ENCODE measurements around the gene TRPV4.

The TRPV4 gene

DNA sequence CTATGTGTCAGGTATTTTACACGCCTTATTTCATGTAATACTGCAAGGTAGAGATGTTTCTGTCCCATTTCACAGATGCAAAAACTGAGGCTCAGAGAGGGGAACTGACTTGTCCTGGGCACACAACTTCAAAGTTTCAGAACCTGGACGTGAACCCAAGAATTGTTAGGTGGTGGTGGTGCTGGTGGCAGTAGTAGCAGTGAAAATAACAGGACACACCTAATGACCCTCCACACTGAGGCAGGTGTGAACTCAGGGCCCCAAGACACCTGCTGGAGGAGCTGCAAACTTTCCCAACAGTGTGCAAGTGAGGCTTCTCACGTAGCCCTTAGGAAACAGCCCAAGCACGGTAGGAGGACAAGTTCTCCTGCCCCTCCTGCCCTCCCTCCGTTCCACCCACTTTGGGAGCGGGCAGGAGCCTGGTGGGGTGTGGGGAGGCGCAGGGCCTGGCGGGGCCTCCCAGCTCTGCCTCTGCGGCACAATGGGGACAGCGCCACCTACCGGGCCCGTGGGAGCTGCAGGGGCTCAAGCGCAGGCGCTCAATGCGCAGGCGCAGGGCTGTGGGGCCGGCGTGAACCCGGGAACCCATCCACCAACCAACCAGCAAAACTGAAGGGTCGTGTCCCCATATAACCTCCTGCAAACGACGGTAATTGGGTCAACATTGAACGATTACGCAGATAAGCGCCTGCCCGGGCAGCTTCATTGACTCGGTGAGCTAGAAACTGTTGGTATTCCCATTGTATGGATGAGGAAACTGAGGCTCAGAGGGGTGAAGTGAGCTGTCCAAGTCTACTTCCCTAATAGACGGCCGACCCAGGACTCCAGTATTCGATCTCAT, 12.0 kb upstream of the TRPV4 start:
- Histone ChIP-seq H3K36me3 (ENCODE audit: control insufficient read depth in 4 of 4, insufficient read depth in 4 of 4, low read length in 3 of 4) (no peaks in the 10 kb centered on the region), H3K27me3 (replicated peaks in 2 of 5; ENCODE audit: control insufficient read depth in 4 of 5, insufficient read depth in 5 of 5, low read length in 4 of 5) (no peaks in the 10 kb centered on the region), H3K4me3 (ENCODE audit: control insufficient read depth in 1 of 7, extremely low read depth in 1 of 7, insufficient read depth in 4 of 7, low read depth in 2 of 7, low read length in 6 of 7) (peak overlapping the region in 5 of 7 experiments; percentile 29 to 50 (median 34)), H3K27ac (ENCODE audit: insufficient read depth in 1 of 2, low read depth in 1 of 2, low read length in 2 of 2, poor library complexity in 1 of 2, severe bottlenecking in 2 of 2) (no peak overlapping the region), H3K4me1 (ENCODE audit: control extremely low read depth in 1 of 4, control insufficient read depth in 4 of 4, insufficient read depth in 4 of 4, low read length in 3 of 4) (peaks cover 1 to 8% (median 4%) of the 10 kb centered on the region in 4 experiments), H3K9me3 (ENCODE audit: control extremely low read depth in 1 of 5, control insufficient read depth in 4 of 5, insufficient read depth in 2 of 5, low read depth in 1 of 5, low read length in 4 of 5) (no peaks in the 10 kb centered on the region)
- 15% methylated on average over 20 of the region's 30 CpGs for WGBS (ENCODE audit: insufficient coverage)
- CTCF ChIA-PET, result interaction anchor here (0.6 to 5.8 kb wide), 19 partner anchors 9 to 344 kb away, joined by 3 to 57 read pairs (median 3); partner anchors contain the start of genes GLTP and TRPV4
- POLR2A ChIA-PET, result interaction anchor here (0.6 kb wide), 2 partner anchors 41 to 148 kb away, joined by 3 read pairs; no protein-coding TSS in a partner anchor
- peak; percentile 85 to 87 (median 86) for DNase-seq

DNA sequence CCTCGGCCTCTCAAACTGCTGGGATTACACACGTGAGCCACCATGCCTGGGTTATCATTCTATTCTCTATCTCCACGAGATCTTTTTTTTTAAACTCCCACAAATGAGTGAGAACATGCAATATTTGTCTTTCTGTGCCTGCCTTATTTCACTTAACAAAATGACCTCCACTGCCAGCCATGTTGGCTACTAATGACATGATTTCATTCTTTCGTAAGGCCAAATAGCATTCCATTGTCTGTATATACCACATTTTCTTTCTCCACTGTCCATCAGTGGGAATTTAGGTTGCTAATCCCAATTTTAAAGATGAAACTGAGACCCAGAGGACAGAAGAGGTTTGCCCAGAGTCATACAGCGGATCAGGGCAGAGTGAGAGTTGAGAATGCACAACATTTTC, 10.9 kb upstream of the TRPV4 start:
- no peak for DNase-seq
- WGBS (ENCODE audit: insufficient coverage), result 98% methylated on average over 5 of the region's 5 CpGs
- Histone ChIP-seq H3K4me1 (ENCODE audit: control extremely low read depth in 1 of 4, control insufficient read depth in 4 of 4, insufficient read depth in 4 of 4, low read length in 3 of 4) (peaks cover 1 to 8% (median 4%) of the 10 kb centered on the region in 4 experiments), H3K4me3 (ENCODE audit: control insufficient read depth in 1 of 7, extremely low read depth in 1 of 7, insufficient read depth in 4 of 7, low read depth in 2 of 7, low read length in 6 of 7) (no peak overlapping the region), H3K36me3 (ENCODE audit: control insufficient read depth in 4 of 4, insufficient read depth in 4 of 4, low read length in 3 of 4) (no peaks in the 10 kb centered on the region), H3K27me3 (replicated peaks in 2 of 5; ENCODE audit: control insufficient read depth in 4 of 5, insufficient read depth in 5 of 5, low read length in 4 of 5) (peaks cover 0 to 3% (median 0%) of the 10 kb centered on the region in 5 experiments), H3K9me3 (ENCODE audit: control extremely low read depth in 1 of 5, control insufficient read depth in 4 of 5, insufficient read depth in 2 of 5, low read depth in 1 of 5, low read length in 4 of 5) (no peaks in the 10 kb centered on the region), H3K27ac (ENCODE audit: insufficient read depth in 1 of 2, low read depth in 1 of 2, low read length in 2 of 2, poor library complexity in 1 of 2, severe bottlenecking in 2 of 2) (no peak overlapping the region)
- POLR2A ChIA-PET, result no interaction called here
- CTCF ChIA-PET, result interaction anchor here (1.3 to 5.8 kb wide), 5 partner anchors 8 to 57 kb away, joined by 3 to 57 read pairs (median 15); partner anchors contain the start of gene TRPV4

DNA sequence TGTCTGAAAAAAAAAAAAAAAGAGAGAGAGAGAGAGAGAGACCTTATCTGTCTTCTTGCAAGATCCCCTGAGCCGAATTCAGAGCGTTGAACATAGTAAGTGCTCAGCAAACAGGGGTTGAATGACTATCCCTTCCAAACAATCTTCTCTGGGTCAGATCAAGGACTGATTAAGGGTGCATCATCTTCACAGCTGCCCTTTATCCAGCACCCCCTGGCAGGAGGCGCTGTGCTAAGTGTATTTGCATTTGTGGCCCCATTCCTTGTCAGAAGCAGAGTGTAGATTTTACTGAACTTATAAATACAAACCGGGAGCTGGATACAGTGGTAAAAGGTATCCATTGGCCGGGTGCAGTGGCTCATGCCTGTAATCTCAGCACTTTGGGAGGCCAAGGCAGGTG, 8.8 kb upstream of the TRPV4 start:
- peaks cover 0 to 3% (median 0%) of the 10 kb centered on the region in 5 experiments for H3K27me3 ChIP-seq (replicated peaks in 2 of 5; ENCODE audit: control insufficient read depth in 4 of 5, insufficient read depth in 5 of 5, low read length in 4 of 5)
- H3K9me3 ChIP-seq (ENCODE audit: control extremely low read depth in 1 of 5, control insufficient read depth in 4 of 5, insufficient read depth in 2 of 5, low read depth in 1 of 5, low read length in 4 of 5), result no peaks in the 10 kb centered on the region
- 100% methylated on average over 3 of the region's 5 CpGs for WGBS (ENCODE audit: insufficient coverage)
- no peak overlapping the region for H3K4me3 ChIP-seq (ENCODE audit: control insufficient read depth in 1 of 7, extremely low read depth in 1 of 7, insufficient read depth in 4 of 7, low read depth in 2 of 7, low read length in 6 of 7)
- H3K4me1 ChIP-seq (ENCODE audit: control extremely low read depth in 1 of 4, control insufficient read depth in 4 of 4, insufficient read depth in 4 of 4, low read length in 3 of 4), result peaks cover 0 to 8% (median 4%) of the 10 kb centered on the region in 4 experiments
- POLR2A ChIA-PET, result interaction anchor here (0.6 kb wide), 1 partner anchor 13 kb away, joined by 3 read pairs; no protein-coding TSS in a partner anchor
- no peaks in the 10 kb centered on the region for H3K36me3 ChIP-seq (ENCODE audit: control insufficient read depth in 4 of 4, insufficient read depth in 4 of 4, low read length in 3 of 4)
- CTCF ChIA-PET, result interaction anchor here (1.0 to 5.8 kb wide), 5 partner anchors 11 to 323 kb away, joined by 3 to 57 read pairs (median 5); partner anchors contain the start of gene TRPV4
- no peak overlapping the region for H3K27ac ChIP-seq (ENCODE audit: insufficient read depth in 1 of 2, low read depth in 1 of 2, low read length in 2 of 2, poor library complexity in 1 of 2, severe bottlenecking in 2 of 2)
- no peak for DNase-seq

DNA sequence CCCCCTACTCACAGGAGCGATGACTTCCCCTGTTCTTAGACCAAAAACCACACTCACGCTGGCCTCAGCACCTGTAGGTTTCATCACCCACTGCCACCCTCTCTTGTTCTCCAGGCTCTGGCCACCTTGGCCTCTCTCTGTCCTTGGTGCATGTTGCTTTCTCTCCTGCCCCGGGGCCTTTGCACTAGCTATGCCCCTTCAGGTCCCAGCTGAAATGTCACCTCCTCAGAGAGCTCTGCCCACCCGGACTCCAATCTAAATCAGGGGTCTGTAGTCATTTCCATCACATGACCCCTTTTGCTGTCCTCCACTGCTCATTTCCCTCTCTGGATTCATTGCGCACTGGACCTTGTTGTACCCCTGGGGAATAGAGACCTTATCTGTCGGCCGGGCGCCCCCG, 8.2 kb upstream of the TRPV4 start:
- no peak overlapping the region for H3K27ac ChIP-seq (ENCODE audit: insufficient read depth in 1 of 2, low read depth in 1 of 2, low read length in 2 of 2, poor library complexity in 1 of 2, severe bottlenecking in 2 of 2)
- H3K4me1 ChIP-seq (ENCODE audit: control extremely low read depth in 1 of 4, control insufficient read depth in 4 of 4, insufficient read depth in 4 of 4, low read length in 3 of 4), result peaks cover 0 to 7% (median 4%) of the 10 kb centered on the region in 4 experiments
- POLR2A ChIA-PET, result no interaction called here
- H3K36me3 ChIP-seq (ENCODE audit: control insufficient read depth in 4 of 4, insufficient read depth in 4 of 4, low read length in 3 of 4), result no peaks in the 10 kb centered on the region
- CTCF ChIA-PET, result interaction anchor here (0.7 to 5.8 kb wide), 4 partner anchors 11 to 324 kb away, joined by 3 to 34 read pairs (median 3); partner anchors contain the start of gene TRPV4
- 74% methylated on average over 5 of the region's 9 CpGs for WGBS (ENCODE audit: insufficient coverage)
- H3K9me3 ChIP-seq (ENCODE audit: control extremely low read depth in 1 of 5, control insufficient read depth in 4 of 5, insufficient read depth in 2 of 5, low read depth in 1 of 5, low read length in 4 of 5), result no peaks in the 10 kb centered on the region
- peaks cover 0 to 3% (median 0%) of the 10 kb centered on the region in 5 experiments for H3K27me3 ChIP-seq (replicated peaks in 2 of 5; ENCODE audit: control insufficient read depth in 4 of 5, insufficient read depth in 5 of 5, low read length in 4 of 5)
- H3K4me3 ChIP-seq (ENCODE audit: control insufficient read depth in 1 of 7, extremely low read depth in 1 of 7, insufficient read depth in 4 of 7, low read depth in 2 of 7, low read length in 6 of 7), result no peak overlapping the region
- DNase-seq, result no peak

DNA sequence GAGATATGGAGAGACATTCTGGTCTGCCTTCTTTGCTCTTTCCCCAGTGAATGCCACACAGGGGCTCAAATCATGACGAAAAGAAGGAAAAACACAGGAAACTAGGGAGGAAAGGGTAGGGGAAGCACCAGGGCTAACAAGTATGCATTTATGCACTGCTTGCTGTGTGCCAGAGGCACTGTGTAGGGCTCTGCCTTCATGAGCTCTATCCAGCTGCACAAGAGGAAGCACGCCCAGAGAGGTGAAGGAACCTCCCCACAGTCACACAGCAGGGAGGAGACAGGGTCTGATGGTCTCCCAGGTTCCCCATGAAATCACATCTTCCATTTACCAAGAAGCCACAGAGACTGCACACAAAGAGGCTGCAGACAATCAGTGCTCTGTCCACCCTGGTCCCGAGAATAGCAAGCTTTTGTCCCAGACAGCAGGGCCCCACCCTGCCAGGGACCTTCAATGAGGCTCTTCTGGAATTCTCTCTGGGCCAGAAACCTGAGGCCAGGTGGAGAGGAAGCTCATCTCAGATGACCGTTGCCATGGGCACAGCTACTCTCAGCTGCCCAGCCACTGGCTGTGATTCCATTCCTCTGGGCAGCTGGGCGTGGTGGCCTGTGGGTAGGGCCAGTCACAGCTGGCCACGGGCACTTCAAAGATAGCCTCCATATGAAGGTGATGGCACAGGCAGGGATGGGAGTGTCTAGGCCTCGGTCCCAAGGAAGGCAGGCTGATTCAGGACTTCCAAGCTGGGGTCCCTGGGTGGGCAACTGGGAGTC, 7.3 kb upstream of the TRPV4 start:
- no peak for DNase-seq

DNA sequence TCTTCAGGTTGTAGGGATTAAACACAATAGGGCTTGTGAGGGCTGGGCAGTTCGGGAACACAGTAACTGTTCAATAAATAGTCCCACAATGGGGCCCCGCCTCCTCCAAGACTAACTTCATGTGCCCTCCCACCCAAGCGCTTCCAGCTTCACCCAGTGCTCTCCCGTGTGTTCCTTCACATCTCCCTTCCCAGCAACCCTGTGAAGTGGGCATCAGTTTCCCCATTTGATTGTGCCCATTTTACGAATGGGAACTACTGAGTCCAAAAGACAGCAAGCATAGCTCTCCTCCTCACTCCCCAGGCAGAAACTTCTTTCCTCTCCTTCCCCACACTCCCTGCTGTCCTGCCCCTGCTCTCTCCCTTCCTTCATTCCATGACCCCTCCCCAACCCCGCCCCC, 6.2 kb upstream of the TRPV4 start:
- H3K4me3 ChIP-seq (ENCODE audit: control insufficient read depth in 1 of 7, extremely low read depth in 1 of 7, insufficient read depth in 4 of 7, low read depth in 2 of 7, low read length in 6 of 7), result no peak overlapping the region
- H3K36me3 ChIP-seq (ENCODE audit: control insufficient read depth in 4 of 4, insufficient read depth in 4 of 4, low read length in 3 of 4), result no peaks in the 10 kb centered on the region
- POLR2A ChIA-PET, result no interaction called here
- H3K27ac ChIP-seq (ENCODE audit: insufficient read depth in 1 of 2, low read depth in 1 of 2, low read length in 2 of 2, poor library complexity in 1 of 2, severe bottlenecking in 2 of 2), result no peak overlapping the region
- no peaks in the 10 kb centered on the region for H3K4me1 ChIP-seq (ENCODE audit: control extremely low read depth in 1 of 4, control insufficient read depth in 4 of 4, insufficient read depth in 4 of 4, low read length in 3 of 4)
- peaks cover 0 to 12% (median 2%) of the 10 kb centered on the region in 5 experiments for H3K27me3 ChIP-seq (replicated peaks in 2 of 5; ENCODE audit: control insufficient read depth in 4 of 5, insufficient read depth in 5 of 5, low read length in 4 of 5)
- WGBS (ENCODE audit: insufficient coverage), result 65% methylated on average over 5 of the region's 6 CpGs
- no peaks in the 10 kb centered on the region for H3K9me3 ChIP-seq (ENCODE audit: control extremely low read depth in 1 of 5, control insufficient read depth in 4 of 5, insufficient read depth in 2 of 5, low read depth in 1 of 5, low read length in 4 of 5)
- CTCF ChIA-PET, result interaction anchor here (1.2 to 1.5 kb wide), 3 partner anchors 11 to 34 kb away, joined by 3 to 4 read pairs (median 3); no protein-coding TSS in a partner anchor
- DNase-seq, result no peak

More for the DNA sequence above, 7.3 kb upstream of the TRPV4 start:
- POLR2A ChIA-PET, result no interaction called here
- Histone ChIP-seq H3K27me3 (replicated peaks in 2 of 5; ENCODE audit: control insufficient read depth in 4 of 5, insufficient read depth in 5 of 5, low read length in 4 of 5) (peaks cover 0 to 5% (median 0%) of the 10 kb centered on the region in 5 experiments), H3K4me1 (ENCODE audit: control extremely low read depth in 1 of 4, control insufficient read depth in 4 of 4, insufficient read depth in 4 of 4, low read length in 3 of 4) (peaks cover 0 to 4% (median 3%) of the 10 kb centered on the region in 4 experiments), H3K36me3 (ENCODE audit: control insufficient read depth in 4 of 4, insufficient read depth in 4 of 4, low read length in 3 of 4) (no peaks in the 10 kb centered on the region), H3K9me3 (ENCODE audit: control extremely low read depth in 1 of 5, control insufficient read depth in 4 of 5, insufficient read depth in 2 of 5, low read depth in 1 of 5, low read length in 4 of 5) (no peaks in the 10 kb centered on the region), H3K4me3 (ENCODE audit: control insufficient read depth in 1 of 7, extremely low read depth in 1 of 7, insufficient read depth in 4 of 7, low read depth in 2 of 7, low read length in 6 of 7) (no peak overlapping the region), H3K27ac (ENCODE audit: insufficient read depth in 1 of 2, low read depth in 1 of 2, low read length in 2 of 2, poor library complexity in 1 of 2, severe bottlenecking in 2 of 2) (no peak overlapping the region)
- CTCF ChIA-PET, result interaction anchor here (1.0 to 5.8 kb wide), 4 partner anchors 10 to 323 kb away, joined by 3 to 34 read pairs (median 4); partner anchors contain the start of gene TRPV4
- 89% methylated on average over 7 of the region's 7 CpGs for WGBS (ENCODE audit: insufficient coverage)

All from common myeloid progenitor, CD34-positive (primary cell).